Measurements from ENCODE around the gene DSCAM.

GRCh38 chr21:40029888-40030287, 817.1 kb downstream of the DSCAM start:
- TF ChIP-seq POLR2A (IDR thresholded peaks at IDR 0.05; ENCODE audit: low read depth, low read length) = no peak
- TF ChIP-seq POLR2AphosphoS5 (IDR thresholded peaks at IDR 0.05; ENCODE audit: low read depth, low read length) = no peak
